Occipital lobe (tissue), 2 donors: ENCODE results near the gene CACNA1S. TPM values are rescaled to one million over a fixed set of nuclear protein-coding genes. Genes with fewer than 3 reads are reported as not detected.

Experiments
- DNase-seq: peaks from one replicate; lab custom pipeline; 2025; lab: John Stamatoyannopoulos, UW
- total RNA-seq: library from RNA; depleted of rRNA; stranded (reverse); fragments of >200 nt; gene quantifications from one replicate; pipeline ENCODE4 v1.2.3, GENCODE V29; 2014

CACNA1S gene
- total RNA-seq, 1 donor from 2014 or later = under 0.01 TPM

DNA sequence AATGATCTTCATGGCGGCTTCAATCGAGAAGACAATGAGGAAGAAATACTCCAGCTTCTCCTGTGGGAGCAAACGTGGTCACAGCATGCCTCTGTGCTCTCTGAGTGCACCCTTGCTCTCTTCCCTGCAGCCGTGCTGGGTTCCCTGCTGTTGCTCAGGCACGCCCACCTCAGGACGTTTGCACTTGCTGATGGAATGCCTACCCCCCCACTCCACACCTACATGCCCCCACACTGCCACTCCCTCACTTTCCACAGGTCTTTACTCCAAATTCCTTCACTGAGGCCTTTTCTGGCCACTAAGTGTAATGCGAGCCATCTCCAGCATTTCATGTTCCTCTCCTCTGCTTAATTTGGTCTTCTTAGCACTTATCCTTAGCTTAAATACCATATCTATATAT, 18.3 kb downstream of the CACNA1S start:
- DNase-seq = no peak

DNA sequence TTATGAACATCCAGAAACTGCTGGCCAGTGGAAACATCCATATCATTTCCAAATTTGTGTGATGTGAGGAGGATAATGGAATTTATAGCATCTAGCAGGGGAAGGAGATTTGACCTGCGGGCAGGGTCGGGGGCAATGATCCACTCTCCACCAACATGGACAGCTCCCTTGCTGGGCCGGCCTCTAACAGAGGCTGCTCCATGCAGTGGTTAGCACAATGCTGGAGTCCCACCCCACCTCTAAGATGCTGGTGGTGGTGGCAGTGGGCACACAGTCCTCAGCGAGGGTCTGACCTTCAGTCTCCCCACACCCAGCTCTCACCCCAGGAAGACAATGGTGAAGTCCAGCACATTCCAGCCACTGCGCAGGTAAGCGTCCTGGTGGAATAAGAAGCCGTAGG, 18.7 kb downstream of the CACNA1S start:
- no peak for DNase-seq

DNA sequence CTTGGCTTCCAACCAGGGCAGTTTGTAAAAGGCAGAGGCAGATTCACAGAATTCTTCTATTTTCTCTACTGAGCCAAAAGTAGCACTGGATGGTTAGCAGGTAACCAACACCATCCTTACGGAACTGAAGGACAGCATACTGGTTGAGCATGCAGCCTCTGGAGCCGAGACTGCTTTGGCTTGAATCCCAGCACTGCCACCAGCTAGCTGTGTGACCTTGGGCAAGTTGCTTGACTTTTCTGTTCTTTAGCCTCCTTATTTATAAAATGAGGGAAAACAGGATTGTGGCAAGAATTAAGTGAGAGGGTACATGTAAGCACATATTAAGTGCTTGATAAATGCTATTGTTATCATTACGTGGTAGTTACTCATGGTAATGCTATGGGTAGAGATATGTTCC, 19.5 kb downstream of the CACNA1S start:
- no peak for DNase-seq

DNA sequence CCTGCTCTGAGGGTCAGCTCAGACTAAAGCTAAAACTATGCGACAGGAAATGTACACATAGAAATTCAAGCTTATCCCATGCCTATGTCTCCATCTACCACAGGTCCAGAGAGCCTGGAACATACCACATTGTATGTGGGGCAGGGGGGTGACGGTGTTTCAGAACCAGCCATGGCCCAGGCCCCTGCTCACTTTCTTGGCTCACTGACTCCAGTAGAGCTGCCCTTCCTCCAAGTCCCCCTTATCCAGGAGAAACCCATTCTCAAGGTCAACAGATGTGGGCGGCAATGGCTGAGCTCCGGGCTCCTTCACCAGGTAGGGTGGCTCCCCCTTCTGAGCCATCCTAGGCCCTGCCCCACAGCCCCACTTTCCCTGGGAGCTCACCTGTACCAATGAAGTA, 21.0 kb downstream of the CACNA1S start:
- DNase-seq = no peak

DNA sequence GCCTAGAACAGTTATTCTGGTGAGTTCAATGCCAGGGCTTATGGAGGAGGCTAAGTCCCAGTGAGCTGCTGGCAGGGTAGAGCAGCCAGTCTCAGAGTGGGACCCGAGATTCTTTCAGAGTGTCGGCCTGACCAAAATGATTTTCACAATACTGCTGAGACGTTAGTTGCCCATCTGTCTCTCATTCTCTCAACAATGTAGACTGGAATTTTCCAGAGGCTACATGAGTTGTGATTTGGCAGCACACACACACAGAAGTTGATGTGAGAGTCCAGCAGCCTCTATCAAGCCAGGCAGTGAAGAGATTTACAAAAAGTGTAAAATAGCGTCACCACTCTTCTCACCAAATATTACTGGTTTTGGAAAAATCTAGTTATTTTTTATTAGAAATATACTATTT, 21.7 kb downstream of the CACNA1S start:
- DNase-seq = no peak

DNA sequence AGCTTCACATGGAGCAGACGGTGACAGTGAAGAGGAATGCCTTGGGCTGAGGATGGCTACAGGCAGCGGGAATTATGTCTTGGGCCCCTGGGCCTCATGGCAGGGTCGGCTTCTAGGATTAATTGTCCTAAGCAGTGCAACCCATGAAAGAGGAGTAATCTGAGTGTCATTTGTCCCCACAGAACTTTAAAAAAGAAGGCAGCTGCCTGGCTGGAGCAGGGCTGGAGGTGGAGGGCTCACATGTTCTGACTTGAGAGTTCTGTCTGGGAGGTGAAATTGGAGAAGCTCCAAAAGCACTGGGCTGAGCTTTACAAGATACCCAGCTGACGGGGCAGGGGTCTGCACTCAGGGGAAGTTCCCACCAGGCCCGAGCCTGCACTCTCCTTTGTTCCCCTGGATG, 22.6 kb downstream of the CACNA1S start:
- DNase-seq = no peak

DNA sequence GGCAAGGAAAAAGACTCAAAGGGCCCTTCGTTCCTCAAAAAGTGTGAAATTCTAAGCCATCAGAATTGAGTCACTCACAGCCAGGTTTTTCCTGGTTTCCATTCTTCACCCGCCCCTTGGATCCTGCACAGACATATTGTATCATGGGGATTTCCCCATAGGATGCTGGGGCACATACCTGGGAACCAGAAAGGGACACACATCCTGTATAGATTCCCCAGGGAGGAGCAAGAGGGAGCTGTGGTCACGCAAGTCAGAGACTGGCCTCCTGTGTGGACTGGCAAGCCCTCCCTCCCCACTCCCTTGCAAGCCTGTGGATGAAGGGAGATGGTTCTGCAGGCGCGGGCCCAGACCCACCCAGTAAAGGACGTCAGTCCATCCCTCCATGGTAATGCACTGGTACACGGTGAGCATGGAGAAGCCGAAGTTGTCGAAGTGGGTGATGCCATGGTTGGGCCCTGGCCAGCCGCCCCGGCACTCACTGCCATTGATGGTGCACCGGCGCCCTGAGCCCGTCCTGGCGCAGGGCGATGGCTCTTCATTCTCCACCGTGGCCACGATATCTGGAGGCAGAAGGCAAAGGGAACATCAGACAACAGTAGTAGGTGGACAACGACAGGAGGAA, 23.2 kb downstream of the CACNA1S start:
- no peak for DNase-seq

DNA sequence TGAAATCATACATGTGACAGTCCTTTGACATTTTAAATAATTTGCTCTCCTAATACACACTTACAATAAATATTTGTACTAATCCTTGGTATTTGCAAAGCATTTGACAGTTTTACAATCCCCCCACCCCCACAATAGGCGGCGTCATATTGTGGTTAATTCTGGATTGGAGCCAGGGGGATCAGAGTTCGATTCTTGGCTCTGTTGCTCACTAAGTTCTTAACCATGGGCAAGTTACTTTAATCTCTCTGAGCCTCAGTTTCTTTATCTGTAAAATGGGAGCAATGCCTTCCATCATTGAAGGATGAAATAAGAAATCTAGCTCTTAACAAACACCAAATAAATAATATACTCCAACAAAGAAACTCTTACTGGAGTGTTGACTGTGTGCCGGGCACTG, 23.8 kb downstream of the CACNA1S start:
- no peak for DNase-seq

DNA sequence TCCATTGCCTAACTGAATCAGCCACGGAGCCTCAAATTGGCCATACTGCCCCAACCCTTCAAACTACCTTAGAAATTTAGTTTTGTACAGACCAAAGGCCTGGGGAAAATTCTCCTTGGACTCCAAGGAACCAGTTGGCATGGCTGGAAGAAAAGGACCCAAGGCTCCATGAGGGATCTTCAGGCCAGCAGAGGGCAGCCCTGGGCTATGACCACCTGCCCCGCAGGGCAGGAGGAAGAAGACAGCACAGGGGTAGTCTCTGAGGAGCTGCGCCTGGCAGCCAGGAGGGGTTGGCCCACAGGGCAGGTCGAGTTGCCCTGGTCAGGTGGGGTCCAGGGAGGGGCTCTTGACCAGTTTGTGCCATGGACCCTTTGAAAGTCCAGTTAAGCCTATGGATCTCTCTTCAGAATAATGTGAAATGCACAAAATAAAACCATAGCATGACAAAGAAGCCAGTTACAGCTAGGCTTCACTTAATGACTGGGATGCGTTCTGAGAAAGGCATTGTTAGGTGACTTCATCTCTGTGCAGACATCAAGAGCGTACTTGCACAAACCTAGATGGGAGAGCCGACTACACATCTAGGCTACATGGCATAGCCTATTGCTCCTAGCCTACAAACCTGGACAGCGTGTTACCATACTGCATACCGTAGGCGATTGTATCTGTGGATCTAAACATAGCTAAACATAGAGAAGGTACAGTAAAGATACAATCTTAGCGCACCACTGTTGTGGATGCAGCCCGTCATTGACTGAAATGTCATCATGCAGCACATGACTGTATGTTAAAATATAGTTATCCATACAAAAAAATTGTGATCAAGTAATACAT, 26.1 kb downstream of the CACNA1S start:
- DNase-seq = no peak

DNA sequence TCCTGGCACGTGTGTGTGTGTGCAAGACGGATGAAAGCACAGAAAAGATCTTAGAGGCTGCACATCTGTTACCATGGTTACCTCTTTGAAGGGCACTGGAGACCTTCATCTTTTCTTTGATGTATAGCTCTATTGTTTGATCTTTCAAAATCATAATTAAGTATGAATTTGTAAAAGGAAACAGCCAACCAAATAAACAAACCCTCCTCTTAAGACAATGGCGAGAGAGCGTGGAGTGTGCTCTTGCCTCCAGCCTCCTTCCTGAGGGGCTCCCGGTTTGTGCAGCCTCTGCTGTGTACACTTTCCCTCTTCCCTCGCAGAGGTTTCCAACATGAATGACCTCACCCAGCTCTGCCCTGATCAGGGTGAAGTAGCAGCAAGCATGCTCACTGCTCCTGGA, 27.9 kb downstream of the CACNA1S start:
- no peak for DNase-seq

DNA sequence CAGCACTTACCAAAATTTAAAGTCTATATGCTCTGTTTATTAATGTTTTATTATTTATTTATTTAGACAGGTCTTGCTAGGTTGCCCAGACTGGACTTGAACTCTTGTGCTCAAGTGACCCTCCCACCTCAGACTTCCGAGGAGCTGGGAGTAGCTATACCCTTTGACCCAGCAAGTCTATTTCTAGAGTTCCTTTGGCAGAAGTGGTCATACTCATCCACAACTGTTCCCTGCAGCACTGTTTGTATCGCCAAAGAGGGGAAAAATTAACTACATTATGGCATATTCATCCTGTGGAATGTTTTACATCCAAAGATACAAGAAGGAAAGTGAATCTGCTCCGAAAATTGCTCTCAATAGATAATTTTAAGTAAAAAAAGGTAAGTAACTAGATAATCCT, 28.5 kb downstream of the CACNA1S start:
- no peak for DNase-seq

DNA sequence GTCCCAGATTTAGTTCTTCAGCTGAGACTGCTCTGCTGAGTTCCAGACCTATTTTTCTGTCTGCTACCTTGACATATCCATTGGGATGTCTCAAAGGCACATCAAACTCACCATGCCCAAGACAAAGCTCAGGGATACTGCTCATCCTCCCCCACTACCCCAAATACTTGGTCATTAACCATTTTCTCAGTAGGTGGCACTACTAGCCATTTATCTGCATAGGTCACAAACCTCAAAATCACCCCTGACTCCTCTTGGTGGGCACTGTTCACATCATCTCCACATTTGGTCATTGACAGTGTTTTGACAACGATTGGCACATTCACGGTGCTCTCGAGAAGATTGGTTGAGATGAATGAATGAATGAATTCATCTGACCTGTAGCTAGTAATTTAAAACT, 32.1 kb downstream of the CACNA1S start:
- no peak for DNase-seq

DNA sequence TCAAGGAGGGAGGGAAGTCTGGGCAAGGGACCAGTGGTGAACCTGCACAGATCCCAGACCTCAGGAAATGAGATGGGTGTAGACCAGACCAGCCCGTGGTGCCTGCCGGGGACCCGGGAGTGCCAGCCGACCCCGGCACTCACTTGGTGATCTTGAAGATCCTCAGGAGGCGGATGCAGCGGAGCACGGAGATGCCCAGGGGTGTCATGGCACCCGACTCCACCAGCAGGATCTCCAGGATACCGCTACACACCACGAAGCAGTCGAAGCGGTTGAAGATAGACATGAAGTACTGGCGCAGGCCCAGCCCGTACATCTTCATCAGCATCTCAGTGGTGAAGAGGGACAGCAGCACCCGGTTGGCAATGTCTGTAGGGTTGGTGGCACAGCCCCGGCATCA, 34.5 kb downstream of the CACNA1S start:
- DNase-seq = no peak

DNA sequence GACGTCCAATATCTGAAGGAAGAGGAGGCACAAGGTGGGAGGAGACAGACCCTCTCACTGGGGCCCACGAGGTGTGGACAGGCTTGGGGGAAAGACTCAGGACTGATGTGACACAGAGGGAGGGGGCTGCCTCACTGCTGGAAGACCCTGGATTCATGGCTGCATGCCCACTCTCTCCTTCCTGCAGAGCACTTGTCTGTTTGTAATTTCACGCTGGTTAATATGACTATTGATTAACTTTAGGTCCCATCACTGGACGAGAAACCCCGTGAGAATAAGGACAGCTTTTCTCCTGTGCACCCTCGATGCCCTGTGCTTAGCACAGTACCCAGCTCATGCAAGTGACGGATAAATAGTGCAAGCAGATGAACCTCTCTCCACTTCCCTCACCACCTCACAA, 35.1 kb downstream of the CACNA1S start:
- no peak for DNase-seq

DNA sequence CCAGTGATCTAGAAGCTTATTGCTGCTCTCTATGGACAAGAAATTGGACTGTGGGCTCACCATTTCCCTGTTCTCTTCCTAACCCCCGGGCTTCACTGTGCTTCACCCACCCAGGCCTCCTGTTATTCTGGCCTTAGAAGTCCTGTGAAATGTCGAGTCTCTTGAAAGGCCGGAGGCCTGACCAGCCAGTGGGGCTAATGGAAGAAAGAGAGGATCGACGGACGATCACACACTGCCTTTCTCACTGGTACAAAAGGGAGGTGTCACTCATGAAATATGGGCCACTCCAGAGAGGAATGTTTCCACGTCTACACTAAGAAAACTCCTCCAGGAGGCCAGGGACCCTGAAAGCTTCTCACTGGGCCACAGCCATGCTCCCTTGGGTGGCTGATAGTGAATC, 36.1 kb downstream of the CACNA1S start:
- DNase-seq = no peak

DNA sequence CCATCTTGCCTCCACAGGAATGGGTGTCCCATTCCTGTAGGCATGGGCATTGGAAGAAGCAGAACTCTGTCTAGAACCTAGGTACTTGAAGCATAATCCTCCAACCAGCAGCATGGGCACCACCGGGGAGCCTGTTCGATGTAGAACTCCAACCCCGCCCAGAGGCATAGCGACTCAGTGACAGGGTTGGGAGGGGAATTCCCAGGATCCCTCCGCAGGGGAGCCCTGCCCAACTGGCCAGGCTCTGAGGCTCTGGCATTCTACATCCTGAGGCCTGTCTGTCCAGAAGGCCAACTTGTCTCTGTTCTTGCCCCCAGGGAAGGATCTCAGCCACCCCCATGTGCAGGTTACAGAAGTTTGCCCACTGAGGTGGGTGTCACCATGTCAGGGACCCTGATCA, 38.2 kb downstream of the CACNA1S start:
- DNase-seq = no peak

DNA sequence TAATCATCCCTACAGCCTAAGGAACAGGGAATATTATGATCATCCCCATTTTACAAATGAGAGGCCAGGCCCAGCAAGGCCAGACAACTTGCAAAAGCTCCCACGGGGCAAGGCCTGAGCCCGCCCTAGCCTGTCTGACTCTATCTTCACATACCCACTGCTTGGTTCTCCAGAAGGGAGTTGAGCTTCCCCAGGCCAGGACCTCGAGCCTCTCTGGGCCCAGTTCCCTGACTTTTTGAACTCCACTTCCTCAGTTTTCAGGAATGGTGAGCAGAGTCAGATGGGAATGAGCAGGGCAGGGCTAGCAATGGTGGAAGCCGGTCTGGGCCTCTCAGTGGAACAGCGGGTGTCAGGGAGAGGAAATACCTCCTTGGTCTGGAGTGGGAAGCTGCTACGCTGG, 39.3 kb downstream of the CACNA1S start:
- no peak for DNase-seq

DNA sequence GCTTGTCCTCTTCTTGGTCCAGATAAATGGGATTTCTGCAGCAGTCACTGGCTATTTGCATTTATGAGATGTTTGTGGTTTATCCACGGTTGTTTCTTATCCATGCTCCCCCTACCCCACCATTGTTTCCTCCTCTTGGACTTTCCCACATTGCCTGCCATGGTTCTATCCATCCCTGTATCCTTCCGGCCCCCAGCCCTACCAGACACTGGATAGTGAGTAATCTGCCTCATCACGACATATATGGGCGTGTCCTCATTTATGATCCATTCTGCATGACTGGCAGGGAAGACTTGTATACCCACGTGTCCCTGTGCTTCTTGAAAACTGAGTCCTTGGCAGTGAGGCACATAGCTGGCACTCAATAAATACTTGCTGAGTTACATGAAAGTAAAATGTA, 40.1 kb downstream of the CACNA1S start:
- no peak for DNase-seq

DNA sequence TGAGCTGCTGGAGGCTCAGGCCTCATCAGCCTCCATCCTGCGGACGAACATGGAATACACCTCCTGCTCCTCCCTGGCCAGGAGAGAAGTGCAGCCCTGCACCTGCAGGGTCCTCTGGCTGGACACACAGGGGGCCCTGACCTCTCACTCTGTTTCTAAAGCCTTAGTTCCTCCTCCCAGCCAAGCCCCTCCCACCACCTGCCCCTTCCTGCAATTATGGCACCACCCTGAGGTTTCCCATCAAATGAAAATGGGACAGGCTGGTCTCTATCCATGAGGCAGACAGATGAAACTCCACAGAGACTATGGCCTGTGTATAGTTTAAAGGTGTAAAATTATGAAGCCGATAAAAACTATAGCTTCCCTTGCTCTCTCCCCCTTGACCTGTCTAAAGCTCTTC, 42.6 kb downstream of the CACNA1S start:
- no peak for DNase-seq

DNA sequence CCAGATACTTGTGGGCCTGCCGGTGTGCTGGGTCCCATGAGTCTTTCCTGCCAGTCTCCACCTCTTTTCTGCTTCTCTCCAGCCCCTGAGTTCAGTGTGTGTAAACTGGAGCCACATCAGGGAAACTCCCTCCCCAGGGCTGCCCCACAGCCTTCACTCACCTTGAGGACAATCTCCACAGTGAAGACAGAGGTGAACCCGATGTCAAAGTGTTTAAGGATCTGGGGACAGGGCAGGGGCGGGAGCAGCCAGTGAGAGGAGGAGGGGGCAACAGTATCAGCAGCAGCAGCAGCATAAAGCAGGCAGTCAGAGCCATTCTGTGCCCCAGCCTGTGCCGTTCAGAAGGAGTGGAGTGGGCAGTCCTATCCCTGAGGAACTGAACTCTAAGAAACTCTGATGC, 43.2 kb downstream of the CACNA1S start:
- no peak for DNase-seq

DNA sequence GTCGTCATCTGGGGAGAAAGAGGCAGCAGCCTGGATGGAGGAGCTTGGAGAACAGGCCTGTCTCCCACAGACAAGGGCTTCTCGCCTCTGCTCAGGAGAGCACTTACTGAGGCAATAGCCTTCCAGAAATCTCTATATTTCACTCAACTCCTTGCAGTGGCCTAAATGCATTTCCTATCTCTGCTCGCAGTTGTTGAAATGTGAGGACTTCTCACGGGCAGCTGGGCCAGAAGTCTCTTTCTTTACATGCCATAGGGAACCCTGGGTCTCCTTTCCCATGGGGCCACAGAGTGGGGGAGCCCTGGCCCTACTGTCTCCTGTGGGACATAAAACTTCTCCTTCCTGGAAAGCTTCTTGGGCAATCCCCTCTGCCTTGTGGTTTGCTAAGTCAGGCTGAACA, 45.2 kb downstream of the CACNA1S start:
- DNase-seq = no peak

DNA sequence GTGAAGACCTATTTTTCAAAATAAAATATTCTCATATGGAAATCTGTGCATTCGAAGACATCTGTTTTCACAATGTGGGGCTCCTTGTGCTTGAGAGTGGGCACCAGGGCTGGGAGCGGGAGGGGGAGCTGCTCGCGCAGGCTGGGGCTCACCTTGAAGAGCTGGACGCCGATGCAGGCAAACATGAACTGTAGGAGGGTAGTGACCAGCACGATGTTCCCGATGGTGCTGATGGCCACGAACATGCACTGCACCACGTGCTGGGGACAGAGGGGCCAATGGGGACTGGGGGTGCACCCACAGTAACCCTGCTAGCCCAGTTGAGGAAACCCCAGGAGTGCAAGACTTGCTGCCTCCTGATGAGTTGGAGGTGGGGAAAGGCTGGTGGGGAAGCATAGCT, 46.5 kb downstream of the CACNA1S start:
- no peak for DNase-seq

DNA sequence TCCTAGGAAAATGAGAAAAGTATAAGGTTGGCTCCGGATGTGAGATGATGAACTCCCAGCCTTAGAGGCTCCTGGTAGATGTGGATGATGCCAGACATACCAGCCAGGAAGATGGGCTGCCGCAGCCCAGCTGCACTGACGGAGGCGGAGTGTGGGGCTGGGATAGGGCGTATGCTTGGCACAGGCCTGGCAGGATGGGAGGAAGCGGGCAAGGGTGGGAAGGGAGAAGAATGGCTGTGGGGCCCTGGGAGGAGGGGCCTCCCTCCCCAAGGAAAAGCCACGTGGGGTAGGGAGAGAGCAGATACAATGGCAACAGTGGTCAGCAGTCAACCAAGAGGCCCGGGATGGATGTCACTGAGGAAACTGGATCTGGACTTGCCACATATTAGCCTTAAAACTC, 47.4 kb downstream of the CACNA1S start:
- DNase-seq = no peak
